ENCODE data around the gene RASL11A.
"Not testable (repeated sequence)": the region's sequence is repeated elsewhere in the genome, so short reads cannot be mapped to it uniquely, and the experiment has no call there.

Gene RASL11A, protein sequence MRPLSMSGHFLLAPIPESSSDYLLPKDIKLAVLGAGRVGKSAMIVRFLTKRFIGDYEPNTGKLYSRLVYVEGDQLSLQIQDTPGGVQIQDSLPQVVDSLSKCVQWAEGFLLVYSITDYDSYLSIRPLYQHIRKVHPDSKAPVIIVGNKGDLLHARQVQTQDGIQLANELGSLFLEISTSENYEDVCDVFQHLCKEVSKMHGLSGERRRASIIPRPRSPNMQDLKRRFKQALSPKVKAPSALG

DNA sequence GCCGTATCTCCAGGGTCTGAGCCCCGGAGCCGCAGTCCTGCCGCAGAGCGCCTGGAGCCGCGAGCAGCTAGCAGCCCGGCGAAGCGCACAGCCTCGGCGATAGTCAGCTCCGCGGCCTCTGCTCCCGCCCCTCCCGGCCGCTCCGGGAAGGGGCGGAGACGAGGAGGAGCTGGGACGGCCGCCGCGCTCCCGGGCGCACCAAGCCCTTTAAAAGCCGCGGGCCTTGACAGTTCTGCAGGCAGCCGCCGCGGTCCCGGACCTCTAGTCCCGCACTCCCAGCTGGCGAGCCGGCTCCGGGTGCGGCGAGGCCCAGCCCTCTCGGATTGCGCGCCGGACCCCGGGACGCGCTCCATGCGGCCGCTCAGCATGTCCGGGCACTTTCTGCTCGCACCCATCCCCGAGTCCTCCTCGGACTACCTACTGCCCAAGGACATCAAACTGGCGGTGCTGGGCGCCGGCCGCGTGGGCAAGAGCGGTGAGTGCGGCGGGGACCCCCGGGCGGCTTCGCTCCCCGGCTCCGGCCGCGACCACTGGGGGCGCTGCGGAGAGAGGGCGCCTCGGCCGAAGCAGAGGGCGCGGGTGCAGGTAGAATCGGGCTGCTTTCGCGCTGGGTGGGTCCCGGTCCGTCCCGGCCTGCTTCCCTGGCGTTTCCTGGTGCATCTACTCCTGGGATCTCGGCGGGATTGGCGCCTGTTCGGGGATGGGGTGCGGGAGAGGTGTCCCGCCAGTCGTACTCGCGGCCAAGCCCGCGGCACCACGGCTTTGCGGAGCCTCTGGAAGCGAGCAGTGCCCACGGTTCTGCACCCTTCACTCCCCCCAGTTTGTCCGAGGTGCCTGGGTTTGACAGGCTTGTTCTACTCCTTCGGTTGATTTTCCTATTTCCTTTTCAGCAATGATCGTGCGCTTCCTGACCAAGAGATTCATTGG, at the start of gene RASL11A:
Gene RASL11A (plus strand): TSS at position 237 of the 927 bp plus-strand sequence. CDS start 115 bp downstream, at position 352.
- peak; percentile 87 for DNase-seq

DNA sequence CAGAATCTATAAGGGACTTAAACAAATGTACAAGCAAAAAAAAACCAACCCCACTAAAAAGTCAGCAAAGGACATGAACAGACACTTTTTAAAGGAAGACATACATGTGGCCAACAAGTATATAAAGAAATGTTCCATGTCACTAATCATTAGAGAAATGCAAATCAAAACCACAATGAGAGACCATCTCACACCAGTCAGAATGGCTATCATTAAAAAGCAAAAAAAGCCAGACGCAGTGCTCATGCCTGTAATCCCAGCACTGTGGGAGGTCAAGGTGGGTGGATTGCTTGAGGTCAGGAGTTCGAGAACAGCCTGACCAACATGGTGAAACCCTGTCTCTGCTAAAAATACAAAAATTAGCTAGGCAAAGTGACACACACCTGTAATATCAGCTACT, 48.5 kb upstream of the RASL11A start:
- DNase-seq = not testable (repeated sequence)

- no peak for DNase-seq
Measured at GRCh38 chr13:27226991-27227390, 43.6 kb upstream of the RASL11A start.

GRCh38 chr13:27228131-27228530, 42.5 kb upstream of the RASL11A start:
- no peak for DNase-seq

GRCh38 chr13:27229642-27230041, 41.0 kb upstream of the RASL11A start:
- DNase-seq = no peak

DNA sequence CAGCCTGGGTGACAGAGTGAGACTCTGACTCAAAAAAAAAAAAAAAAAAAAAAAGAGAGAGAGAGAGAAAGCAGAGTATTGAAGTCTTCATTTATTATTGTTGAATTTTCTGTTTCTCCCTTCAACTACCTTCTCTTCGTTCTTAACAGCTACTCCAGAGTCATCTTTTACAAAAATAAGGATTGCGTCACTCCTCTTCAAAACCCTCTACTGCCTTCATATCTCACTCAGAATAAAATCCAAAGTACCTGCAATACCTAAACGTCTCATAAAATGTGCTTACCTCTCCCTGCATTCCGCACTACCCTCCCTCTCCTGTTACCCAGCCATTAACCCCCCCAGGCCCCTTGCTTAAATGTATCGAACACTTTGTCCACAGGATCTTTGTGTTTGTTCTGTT, 36.7 kb upstream of the RASL11A start:
- no peak for DNase-seq

DNA sequence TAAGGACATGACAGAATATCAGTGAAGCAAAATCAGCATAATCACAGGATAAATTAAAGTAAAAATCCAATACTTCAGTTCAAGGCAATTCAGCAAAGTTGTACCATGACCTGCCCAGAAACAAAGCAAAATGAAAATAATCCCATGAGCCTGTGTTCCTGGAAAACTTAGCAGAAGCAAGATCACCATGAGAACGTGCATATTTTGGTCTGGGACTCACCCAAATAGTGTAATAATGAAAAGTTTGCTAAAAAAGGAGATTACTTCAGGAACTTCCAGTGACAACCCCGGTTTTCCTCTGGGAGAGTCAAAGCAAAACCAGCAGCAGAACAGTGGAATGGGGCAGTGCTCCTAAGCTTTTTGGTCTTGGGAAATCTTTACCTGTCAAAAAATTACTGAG, 34.2 kb upstream of the RASL11A start:
- no peak for DNase-seq

GRCh38 chr13:27242702-27243101, 27.9 kb upstream of the RASL11A start:
- DNase-seq = no peak

DNA sequence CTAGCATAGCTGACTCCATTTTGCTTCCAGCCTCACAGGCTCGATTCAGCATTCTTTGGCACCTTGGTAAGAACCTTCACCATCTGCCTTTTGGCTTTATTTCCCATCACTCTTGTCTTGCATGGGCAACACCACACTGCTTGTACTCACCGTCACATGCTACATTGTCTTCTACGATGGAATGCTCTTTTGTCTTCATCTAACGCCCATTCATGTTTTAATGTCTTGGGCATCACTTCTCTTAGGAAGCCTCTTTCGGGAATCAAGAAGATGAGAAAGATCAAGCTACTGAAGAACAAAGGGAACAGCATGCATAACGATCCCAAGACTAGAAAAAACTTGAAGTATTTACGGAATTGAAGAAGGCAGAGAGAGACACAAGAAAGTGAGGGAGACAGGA, 25.0 kb upstream of the RASL11A start:
- DNase-seq = no peak

GRCh38 chr13:27250833-27251165, 19.8 kb upstream of the RASL11A start:
- no peak for DNase-seq

GRCh38 chr13:27251166-27252091, 19.2 kb upstream of the RASL11A start, which contains the start of gene RPL21:
Gene RPL21 (plus strand): TSS chr13:27251558. CDS start chr13:27253777, 2,219 bp downstream.
- peak; percentile 97 for DNase-seq

- no peak for DNase-seq
Measured at GRCh38 chr13:27252467-27252866, 18.2 kb upstream of the RASL11A start.

DNA sequence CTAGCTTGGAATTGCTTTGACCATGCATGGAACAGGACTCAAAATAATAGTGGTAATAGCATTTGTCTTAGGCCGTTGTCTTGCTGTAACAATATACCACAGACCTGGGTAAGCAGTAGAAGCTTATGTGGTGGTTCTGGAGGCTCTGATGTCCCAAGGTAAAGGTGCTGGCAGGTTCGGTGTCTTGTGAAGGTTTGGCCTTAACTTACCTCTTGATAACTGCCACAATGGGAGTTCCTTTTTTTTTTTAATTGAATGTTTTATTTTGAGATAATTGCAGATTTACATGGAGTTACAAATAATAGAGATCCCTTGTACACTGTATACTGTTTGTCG, 13.4 kb upstream of the RASL11A start:
- DNase-seq = no peak

DNA sequence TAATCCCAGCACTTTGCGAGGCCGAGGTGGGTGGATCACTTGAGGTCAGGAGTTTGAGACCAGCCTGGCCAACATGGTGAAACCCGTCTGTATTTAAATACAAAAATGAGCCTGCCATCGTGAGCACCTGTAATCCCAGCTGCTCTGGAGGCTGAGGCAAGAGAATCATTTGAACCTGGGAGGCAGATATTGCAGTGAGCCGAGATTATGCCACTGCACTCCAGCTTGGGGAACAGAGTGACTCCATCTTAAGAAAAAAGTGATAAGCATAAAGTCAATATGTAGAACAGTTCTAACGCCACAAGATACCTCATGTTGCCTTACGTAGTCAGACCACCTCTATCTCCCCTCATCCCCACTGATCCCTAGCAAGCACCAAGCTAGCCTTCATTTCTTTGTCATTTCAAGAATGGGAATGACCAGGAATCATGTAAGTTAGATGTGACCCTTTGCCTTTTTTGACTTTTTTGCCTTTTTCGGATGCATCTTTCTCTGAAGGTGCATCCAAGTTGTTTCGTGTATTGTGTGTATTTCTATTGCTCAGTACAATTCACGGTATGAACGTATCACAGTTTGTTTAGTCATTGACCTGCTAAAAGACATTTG, 12.9 kb upstream of the RASL11A start:
- DNase-seq = no peak

- DNase-seq = no peak
Measured at GRCh38 chr13:27258637-27259386, 11.8 kb upstream of the RASL11A start.

DNA sequence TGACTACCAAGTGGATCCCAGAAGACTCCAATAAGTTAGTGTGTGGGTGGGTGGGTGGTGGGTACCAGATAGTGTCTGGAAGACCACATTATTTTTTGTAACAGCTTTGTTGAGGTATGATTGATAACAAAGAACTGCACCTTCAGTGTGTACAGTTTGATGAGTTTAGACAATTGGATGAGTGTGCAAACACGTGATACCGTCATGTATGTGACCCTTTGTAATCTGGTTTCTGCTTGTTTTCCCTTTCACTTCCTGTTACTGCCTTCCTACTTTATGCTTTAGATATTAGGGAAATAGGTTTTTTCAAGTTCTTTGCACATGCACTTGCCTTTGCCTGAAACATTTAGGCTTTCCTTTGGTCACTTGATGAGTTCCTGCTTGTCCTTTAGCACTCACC, 10.8 kb upstream of the RASL11A start:
- no peak for DNase-seq

DNA sequence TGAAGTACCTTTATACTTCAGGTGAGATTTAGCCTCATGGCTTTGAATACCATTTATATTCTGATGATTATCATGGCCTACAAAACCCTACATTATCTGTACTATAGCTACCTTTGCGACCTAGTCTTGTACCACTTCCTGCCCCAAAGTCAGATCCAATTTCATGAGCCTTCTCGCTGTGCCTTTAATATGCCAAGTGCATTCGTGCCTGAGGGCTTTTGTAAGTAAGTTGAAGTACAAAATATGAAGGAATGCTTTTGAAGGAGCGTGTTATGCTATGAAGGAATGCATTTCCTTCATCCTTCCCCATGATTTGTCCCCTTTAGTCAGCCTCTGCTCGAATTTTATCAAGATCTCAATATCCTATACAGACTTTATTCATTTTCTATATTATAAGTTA, 9.2 kb upstream of the RASL11A start:
- no peak for DNase-seq

DNA sequence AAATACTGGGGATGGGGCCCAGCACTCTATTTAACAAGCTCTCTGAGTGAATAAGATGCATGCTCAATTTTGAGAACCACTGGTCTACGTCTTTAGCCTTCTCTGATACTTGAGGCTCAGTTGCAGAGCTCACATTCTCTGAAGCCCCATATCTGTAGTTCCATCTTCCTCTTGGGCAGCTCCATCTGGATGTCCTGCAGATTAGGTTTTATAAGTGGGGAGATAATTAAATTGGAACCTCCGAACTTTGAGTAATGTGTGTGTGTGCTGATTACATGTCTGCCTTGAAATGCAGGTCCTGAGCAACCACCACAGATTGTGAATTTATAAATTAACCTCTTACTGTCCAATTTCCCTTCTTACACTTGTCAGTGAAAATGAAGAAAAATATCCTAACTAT, 7.2 kb upstream of the RASL11A start:
- no peak for DNase-seq

GRCh38 chr13:27264181-27264580, 6.4 kb upstream of the RASL11A start:
- peak; percentile 78 for DNase-seq

- DNase-seq = no peak
Measured at GRCh38 chr13:27264648-27265047, 6.0 kb upstream of the RASL11A start.

DNA sequence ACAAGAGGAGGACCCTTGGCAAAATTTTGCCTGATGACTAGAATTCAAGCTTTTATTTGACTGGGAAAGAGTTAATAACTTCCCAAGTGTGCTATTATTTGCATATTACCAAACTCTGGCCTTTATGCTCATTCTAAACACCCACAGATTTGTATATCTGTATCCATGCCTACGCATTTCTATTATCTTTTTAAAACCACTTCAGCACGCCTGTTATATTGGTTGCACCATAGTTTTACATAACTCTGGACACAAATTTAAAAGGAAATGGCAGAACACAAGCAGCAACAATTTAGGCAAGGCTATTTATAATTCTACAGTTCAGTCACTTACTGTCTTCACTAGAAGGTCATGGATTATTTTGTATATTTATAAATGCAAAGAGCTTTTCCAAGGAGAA, 3.7 kb upstream of the RASL11A start:
- DNase-seq = no peak

GRCh38 chr13:27267596-27267995, 3.0 kb upstream of the RASL11A start:
- no peak for DNase-seq

All from left hindlimb (tissue), 1 donor.